ENCODE results near the gene ASB18.

ASB18 gene

GRCh38 chr2:236237468-236238190, 26.6 kb downstream of the ASB18 start:
- Histone ChIP-seq H3K27me3 (peaks cover 67% of the 10 kb centered on the region), H3K4me1 (no peaks in the 10 kb centered on the region), H3K4me3 (ENCODE audit: low read depth, low read length) (no peak overlapping the region), H3K9me3 (no peaks in the 10 kb centered on the region), H3K36me3 (no peaks in the 10 kb centered on the region)
- no peak for DNase-seq
- TF ChIP-seq, protein P1, sequence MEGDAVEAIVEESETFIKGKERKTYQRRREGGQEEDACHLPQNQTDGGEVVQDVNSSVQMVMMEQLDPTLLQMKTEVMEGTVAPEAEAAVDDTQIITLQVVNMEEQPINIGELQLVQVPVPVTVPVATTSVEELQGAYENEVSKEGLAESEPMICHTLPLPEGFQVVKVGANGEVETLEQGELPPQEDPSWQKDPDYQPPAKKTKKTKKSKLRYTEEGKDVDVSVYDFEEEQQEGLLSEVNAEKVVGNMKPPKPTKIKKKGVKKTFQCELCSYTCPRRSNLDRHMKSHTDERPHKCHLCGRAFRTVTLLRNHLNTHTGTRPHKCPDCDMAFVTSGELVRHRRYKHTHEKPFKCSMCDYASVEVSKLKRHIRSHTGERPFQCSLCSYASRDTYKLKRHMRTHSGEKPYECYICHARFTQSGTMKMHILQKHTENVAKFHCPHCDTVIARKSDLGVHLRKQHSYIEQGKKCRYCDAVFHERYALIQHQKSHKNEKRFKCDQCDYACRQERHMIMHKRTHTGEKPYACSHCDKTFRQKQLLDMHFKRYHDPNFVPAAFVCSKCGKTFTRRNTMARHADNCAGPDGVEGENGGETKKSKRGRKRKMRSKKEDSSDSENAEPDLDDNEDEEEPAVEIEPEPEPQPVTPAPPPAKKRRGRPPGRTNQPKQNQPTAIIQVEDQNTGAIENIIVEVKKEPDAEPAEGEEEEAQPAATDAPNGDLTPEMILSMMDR (IDR thresholded peaks at IDR 0.05; ENCODE audit: low read depth, low read length), result no peak

DNA sequence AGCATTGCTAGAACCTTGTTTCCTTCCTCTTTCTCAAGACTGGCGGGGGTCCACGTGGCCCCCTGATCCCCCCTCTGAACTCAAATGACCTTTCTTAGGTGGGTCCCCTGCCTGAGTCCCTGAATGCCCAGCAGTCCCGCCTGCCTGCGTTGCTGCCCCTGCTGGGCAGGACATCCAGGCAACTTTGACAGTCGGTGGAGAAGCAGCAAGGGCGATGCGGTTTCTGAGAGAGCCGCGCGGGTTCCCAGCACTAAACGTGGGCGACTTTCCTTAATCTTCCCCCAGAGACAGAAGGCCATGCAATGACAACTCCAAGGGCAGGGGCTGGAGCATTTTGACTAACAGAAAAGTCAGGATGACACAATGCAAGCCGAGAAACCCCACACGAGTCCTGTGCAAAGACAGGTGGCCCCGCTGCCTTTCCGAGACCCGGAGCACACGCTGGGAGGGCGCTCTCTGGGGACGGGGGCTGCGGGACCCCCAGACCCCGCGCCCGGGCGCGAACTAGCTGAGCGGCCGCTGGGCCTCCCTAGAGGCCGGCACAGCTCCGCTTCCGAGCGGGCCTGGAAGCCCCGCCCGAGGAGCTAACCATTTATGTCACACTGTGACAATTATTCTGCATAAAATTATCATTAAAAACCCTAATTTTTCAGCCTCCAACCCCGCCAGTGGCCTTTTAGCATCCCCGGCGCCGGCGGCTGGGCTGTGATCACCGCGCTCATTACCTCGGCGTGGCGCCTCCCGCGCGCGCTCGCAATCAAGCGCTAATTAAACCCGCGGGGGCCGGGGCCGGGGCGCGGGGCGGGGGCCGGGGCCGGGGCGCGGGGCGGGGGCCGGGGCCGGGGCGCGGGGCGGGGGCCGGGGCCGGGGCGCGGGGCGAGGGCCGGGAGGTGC, 27.4 kb downstream of the ASB18 start:
- H3K27me3 ChIP-seq, result peaks cover 63% of the 10 kb centered on the region
- no peaks in the 10 kb centered on the region for H3K4me1 ChIP-seq
- no peaks in the 10 kb centered on the region for H3K9me3 ChIP-seq
- no peak for DNase-seq
- TF ChIP-seq, protein P1 (IDR thresholded peaks at IDR 0.05; ENCODE audit: low read depth, low read length), result no peak
- H3K36me3 ChIP-seq, result no peaks in the 10 kb centered on the region
- no peak overlapping the region for H3K4me3 ChIP-seq (ENCODE audit: low read depth, low read length)

- no peaks in the 10 kb centered on the region for H3K9me3 ChIP-seq
- DNase-seq, result no peak
- H3K36me3 ChIP-seq, result no peaks in the 10 kb centered on the region
- H3K27me3 ChIP-seq, result 0 out of 2 replicates have a peak, but pooled peaks cover 2% of the 10 kb centered on the region
- TF ChIP-seq, protein P1 (IDR thresholded peaks at IDR 0.05; ENCODE audit: low read depth, low read length), result no peak
- no peak overlapping the region for H3K4me3 ChIP-seq (ENCODE audit: low read depth, low read length)
- no peaks in the 10 kb centered on the region for H3K4me1 ChIP-seq
Measured at GRCh38 chr2:236229186-236229585, 35.0 kb downstream of the ASB18 start.

- TF ChIP-seq, protein P1 (IDR thresholded peaks at IDR 0.05; ENCODE audit: low read depth, low read length), result no peak
Measured at GRCh38 chr2:236223675-236224074, 40.5 kb downstream of the ASB18 start.

DNA sequence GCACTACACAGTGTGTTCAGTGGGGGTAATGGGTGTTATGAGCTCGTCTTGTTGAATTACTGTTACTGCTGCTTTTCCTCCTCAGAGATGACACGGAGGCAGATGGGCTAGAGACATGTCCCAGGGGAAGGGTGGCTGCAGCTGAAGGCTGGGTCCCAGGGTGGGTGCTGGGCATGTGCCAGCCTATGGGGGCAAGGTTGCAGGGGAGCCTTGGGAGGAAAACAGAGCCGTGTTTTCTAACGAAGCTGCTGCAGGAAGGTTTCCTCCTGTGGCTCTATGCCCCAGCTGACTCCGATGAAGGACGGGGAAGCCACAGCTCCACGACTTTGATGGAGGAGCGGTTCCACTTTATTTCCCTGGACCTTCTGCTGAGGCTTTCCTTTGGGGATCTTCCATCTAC, 42.4 kb downstream of the ASB18 start:
- TF ChIP-seq, protein P1 (IDR thresholded peaks at IDR 0.05; ENCODE audit: low read depth, low read length), result no peak
- Histone ChIP-seq H3K9me3 (no peaks in the 10 kb centered on the region), H3K4me1 (no peaks in the 10 kb centered on the region), H3K4me3 (ENCODE audit: low read depth, low read length) (no peak overlapping the region), H3K36me3 (no peaks in the 10 kb centered on the region), H3K27me3 (0 out of 2 replicates have a peak, but pooled peaks cover 2% of the 10 kb centered on the region)
- no peak for DNase-seq

More at GRCh38 chr2:236223675-236224074, 40.5 kb downstream of the ASB18 start:
- Histone ChIP-seq H3K9me3 (no peaks in the 10 kb centered on the region), H3K27me3 (0 out of 2 replicates have a peak, but pooled peaks cover 2% of the 10 kb centered on the region), H3K4me1 (no peaks in the 10 kb centered on the region), H3K36me3 (no peaks in the 10 kb centered on the region), H3K4me3 (ENCODE audit: low read depth, low read length) (no peak overlapping the region)
- no peak for DNase-seq
